WERI-Rb-1 (cell line): Measurements from ENCODE around the gene SPCS1.
A peak's percentile ranks its signal among the peaks of the same experiment; 100 is the strongest.

Experiments
- DNase-seq: peaks from one replicate; pipeline ENCODE4 v3.0.0-alpha.2; 2020
- H3K27ac ChIP-seq: fragments of 250-450 bp; sonication (Bioruptor Pico); 2 replicates; pipeline ENCODE4 v1.5.1; 2020; ENCODE audit warnings: mild to moderate bottlenecking, moderate library complexity
- H3K27me3 ChIP-seq: fragments of 250-450 bp; sonication (Bioruptor Pico); 2 replicates; pipeline ENCODE4 v1.5.1; 2021; ENCODE audit warnings: mild to moderate bottlenecking, low read depth, moderate library complexity; ENCODE audit not compliant: insufficient read depth, severe bottlenecking
- H3K36me3 ChIP-seq: fragments of 250-450 bp; sonication (Bioruptor Pico); 2 replicates; pipeline ENCODE4 v1.5.1; 2020; ENCODE audit warnings: mild to moderate bottlenecking, moderate library complexity
- H3K4me3 ChIP-seq: 2 replicates; pipeline ENCODE4 v1.5.1; 2011; ENCODE audit warnings: low read depth, mild to moderate bottlenecking, control low read depth, low read length
- H3K9me3 ChIP-seq: fragments of 250-450 bp; sonication (Bioruptor Pico); 2 replicates; pipeline ENCODE4 v1.5.1; 2021; ENCODE audit warnings: mild to moderate bottlenecking, moderate library complexity; ENCODE audit not compliant: severe bottlenecking
- TF ChIP-seq, protein P1 (sequence below): IDR thresholded peaks from 2 replicates; pipeline ENCODE4 v1.5.1; 2011; ENCODE audit warnings: low read depth, mild to moderate bottlenecking, control low read depth, inconsistent platforms, low read length

The SPCS1 gene

DNA sequence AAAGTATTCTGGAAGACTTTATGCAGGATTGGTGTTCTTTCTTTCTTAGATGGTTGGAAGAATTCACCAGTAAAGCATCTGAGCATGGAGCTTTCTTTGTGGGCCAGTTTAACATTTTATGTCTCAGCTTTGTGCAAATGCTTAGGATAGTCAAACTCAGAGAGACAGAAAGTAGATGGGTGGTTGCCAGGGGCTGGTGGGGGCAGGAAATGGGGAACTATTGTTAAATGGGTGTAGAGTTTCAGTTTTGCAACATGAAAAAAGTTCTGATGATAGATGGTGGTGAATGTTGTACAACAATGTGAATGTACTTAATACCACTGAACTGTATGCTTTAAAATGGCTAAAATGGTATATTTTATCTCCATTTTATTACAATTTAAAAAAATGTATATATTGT lies 24.8 kb downstream of the SPCS1 start:
- Histone ChIP-seq H3K36me3 (peaks cover 59% of the 10 kb centered on the region), H3K9me3 (peaks cover 38% of the 10 kb centered on the region), H3K4me3 (no peak overlapping the region), H3K27me3 (no peaks in the 10 kb centered on the region), H3K27ac (no peak overlapping the region)
- DNase-seq, result no peak
- TF ChIP-seq, protein P1, sequence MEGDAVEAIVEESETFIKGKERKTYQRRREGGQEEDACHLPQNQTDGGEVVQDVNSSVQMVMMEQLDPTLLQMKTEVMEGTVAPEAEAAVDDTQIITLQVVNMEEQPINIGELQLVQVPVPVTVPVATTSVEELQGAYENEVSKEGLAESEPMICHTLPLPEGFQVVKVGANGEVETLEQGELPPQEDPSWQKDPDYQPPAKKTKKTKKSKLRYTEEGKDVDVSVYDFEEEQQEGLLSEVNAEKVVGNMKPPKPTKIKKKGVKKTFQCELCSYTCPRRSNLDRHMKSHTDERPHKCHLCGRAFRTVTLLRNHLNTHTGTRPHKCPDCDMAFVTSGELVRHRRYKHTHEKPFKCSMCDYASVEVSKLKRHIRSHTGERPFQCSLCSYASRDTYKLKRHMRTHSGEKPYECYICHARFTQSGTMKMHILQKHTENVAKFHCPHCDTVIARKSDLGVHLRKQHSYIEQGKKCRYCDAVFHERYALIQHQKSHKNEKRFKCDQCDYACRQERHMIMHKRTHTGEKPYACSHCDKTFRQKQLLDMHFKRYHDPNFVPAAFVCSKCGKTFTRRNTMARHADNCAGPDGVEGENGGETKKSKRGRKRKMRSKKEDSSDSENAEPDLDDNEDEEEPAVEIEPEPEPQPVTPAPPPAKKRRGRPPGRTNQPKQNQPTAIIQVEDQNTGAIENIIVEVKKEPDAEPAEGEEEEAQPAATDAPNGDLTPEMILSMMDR, result no peak

DNA sequence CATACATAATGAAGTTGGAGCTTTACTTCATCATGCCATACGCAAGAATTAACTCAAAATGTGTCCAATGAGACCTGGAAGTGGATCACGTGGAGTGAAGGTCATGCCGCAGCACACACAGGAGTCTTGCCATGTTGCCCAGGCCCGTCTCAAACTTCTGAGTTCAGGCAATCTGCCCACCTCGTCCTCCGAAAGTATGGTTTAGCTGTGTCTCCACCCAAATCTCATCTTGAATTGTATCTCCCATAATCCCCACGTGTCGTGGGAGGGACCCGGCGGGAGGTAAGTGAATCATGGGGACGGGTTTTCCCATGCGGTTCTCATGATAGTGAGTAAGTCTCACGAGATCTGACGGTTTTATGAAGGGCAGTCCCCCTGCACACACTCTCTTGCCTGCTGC lies 25.7 kb downstream of the SPCS1 start:
- no peak overlapping the region for H3K4me3 ChIP-seq
- peaks cover 38% of the 10 kb centered on the region for H3K9me3 ChIP-seq
- peak overlapping the region; percentile 46 for H3K27ac ChIP-seq
- H3K36me3 ChIP-seq, result peaks cover 68% of the 10 kb centered on the region
- no peak for DNase-seq
- no peaks in the 10 kb centered on the region for H3K27me3 ChIP-seq
- TF ChIP-seq, protein P1, result no peak

DNA sequence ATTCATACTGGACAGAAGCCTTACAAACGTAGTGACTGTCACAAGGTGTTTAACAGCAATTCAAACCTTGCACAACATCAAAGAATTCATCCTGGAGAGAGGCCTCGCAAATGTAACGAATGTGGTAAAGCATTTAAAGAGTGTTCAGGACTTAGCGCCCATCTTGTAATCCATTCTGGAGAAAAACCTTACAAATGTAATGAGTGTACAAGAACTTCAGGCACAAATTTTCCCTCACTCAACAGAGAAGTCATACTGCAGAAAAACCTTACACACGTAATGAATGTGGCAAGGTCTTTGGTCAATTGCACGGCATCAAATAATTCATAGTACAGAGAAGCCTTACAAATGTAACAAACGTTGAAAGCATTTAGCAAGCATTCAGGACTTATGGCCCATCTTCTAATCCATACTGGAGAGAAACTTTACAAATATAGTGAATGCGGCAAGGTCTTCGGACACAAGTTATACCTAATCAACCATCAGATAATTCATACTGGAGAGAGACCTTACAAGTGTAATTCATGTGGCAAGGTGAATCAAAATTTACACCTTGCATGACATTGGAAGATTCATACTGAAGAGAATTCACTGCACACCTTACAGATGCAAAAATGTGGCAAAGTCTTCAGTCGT lies 27.5 kb downstream of the SPCS1 start:
- DNase-seq, result no peak
- Histone ChIP-seq H3K36me3 (peaks cover 82% of the 10 kb centered on the region), H3K4me3 (no peak overlapping the region), H3K27ac (no peak overlapping the region), H3K27me3 (no peaks in the 10 kb centered on the region), H3K9me3 (peaks cover 35% of the 10 kb centered on the region)
- TF ChIP-seq, protein P1, result no peak

DNA sequence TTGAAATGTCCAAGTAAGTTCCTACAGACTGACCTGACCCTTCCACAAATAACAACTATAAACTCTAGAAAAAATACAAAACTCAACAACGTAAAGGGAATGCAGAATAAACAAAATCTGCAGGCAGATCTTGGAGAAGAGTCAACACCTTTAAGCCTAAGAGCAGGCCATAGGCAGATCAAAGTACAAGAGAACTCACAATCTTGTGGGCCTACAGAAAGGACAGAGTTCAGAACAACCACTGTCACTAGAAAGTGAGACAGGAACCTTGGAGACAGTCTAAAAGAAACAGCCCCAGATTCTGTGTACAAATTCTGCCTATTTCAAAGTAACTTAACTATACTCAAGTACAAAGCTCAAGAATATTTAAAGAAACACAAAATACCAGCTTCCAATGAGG lies 33.8 kb downstream of the SPCS1 start:
- Histone ChIP-seq H3K27ac (no peak overlapping the region), H3K9me3 (no peaks in the 10 kb centered on the region), H3K27me3 (no peaks in the 10 kb centered on the region), H3K36me3 (peaks cover 90% of the 10 kb centered on the region), H3K4me3 (no peak overlapping the region)
- TF ChIP-seq, protein P1, result no peak
- no peak for DNase-seq

- TF ChIP-seq, protein P1, result peak; percentile 32; the same call in 1 of the 2 replicates
- Histone ChIP-seq H3K27me3 (no peaks in the 10 kb centered on the region), H3K4me3 (no peak overlapping the region), H3K9me3 (no peaks in the 10 kb centered on the region), H3K36me3 (peaks cover 86% of the 10 kb centered on the region), H3K27ac (no peak overlapping the region)
- no peak for DNase-seq
These were observed 36.6 kb downstream of the SPCS1 start for GRCh38 chr3:52742418-52743041.
